Measurements from ENCODE around the gene HCRT.

The HCRT gene

DNA sequence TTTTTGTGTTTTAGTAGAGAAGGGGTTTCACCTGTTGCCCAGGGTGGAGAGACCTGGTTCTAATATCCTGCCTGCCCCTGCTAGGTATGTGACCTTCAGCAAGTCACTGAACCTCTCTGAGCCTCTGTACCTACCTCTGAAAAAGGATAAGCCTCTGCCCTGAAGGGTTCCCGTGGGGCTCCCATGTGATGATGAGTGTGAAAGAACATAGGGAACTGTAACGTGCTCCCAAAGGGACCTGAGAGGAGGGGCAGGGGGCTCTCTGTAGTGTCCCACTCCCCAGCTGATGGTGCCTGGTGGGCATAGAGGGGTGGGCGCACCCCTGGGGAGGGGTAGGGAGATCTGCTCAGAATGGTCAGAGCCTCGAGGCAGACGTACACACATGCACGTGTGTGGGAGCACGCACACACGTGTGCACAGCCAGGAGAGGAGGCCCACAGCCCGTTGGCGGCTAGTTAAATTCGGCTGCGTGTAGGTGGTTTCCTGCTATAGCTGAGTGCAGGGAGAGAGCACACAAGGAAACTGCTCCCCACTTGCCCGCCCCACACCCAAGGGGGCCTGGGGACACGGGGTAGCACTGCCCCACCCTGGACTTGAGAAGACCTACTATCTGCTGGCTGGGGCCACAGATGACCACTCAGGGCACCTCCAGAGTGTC, 11.0 kb downstream of the HCRT start:
- no peaks in the 10 kb centered on the region for H3K36me3 ChIP-seq (ENCODE audit: control insufficient read depth in 2 of 2, insufficient read depth in 1 of 2, low read length in 2 of 2)
- no peak overlapping the region for H3K27ac ChIP-seq (ENCODE audit: extremely low read depth, low read depth, low read length)
- ChIA-PET CTCF (interaction anchor here (0.7 to 1.8 kb wide), 3 partner anchors 11 to 100 kb away, joined by 3 to 6 read pairs (median 4); partner anchors contain the start of gene GHDC), POLR2A (interaction anchor here (1.0 kb wide), 1 partner anchor 20 kb away, joined by 3 read pairs; the partner anchor contains the start of gene GHDC)
- no peaks in the 10 kb centered on the region for H3K9me3 ChIP-seq (ENCODE audit: control insufficient read depth, insufficient read depth, low read depth, low read length)
- H3K4me3 ChIP-seq (ENCODE audit: low read depth, low read length): no peak overlapping the region
- TF ChIP-seq ZFHX2 (tag by site-specific recombination; conservative IDR thresholded peaks at IDR 0.05) (peak; percentile 89), ZNF175 (tag by site-specific recombination; IDR thresholded peaks at IDR 0.05) (no peak), TCF7L2 (IDR thresholded peaks at IDR 0.05; ENCODE audit: borderline replicate concordance, low read depth, low read length) (no peak), ZNF837 (tag by site-specific recombination; IDR thresholded peaks at IDR 0.05) (no peak), ZBTB20 (tag by site-specific recombination; IDR thresholded peaks at IDR 0.05) (no peak), ZNF366 (tag by site-specific recombination; conservative IDR thresholded peaks at IDR 0.05) (no peak), ZBTB17 (tag by site-specific recombination; IDR thresholded peaks at IDR 0.05) (no peak), ZNF707 (tag by site-specific recombination; IDR thresholded peaks at IDR 0.05) (no peak), ZNF174 (tag by site-specific recombination; IDR thresholded peaks at IDR 0.05) (no peak), ZNF777 (tag by site-specific recombination; IDR thresholded peaks at IDR 0.05; ENCODE audit: borderline replicate concordance) (no peak), KLF10 (tag by site-specific recombination; IDR thresholded peaks at IDR 0.05) (no peak), EGR2 (tag by site-specific recombination; IDR thresholded peaks at IDR 0.05; ENCODE audit: low read depth) (peak; percentile 81), GFI1B (tag by site-specific recombination; IDR thresholded peaks at IDR 0.05) (no peak), SCRT2 (tag by site-specific recombination; IDR thresholded peaks at IDR 0.05) (peak; percentile 50)
- TF ChIP-seq, protein P1, sequence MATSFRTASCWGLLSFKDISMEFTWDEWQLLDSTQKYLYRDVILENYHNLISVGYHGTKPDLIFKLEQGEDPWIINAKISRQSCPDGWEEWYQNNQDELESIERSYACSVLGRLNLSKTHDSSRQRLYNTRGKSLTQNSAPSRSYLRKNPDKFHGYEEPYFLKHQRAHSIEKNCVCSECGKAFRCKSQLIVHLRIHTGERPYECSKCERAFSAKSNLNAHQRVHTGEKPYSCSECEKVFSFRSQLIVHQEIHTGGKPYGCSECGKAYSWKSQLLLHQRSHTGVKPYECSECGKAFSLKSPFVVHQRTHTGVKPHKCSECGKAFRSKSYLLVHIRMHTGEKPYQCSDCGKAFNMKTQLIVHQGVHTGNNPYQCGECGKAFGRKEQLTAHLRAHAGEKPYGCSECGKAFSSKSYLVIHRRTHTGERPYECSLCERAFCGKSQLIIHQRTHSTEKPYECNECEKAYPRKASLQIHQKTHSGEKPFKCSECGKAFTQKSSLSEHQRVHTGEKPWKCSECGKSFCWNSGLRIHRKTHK (tag by site-specific recombination; IDR thresholded peaks at IDR 0.05): no peak
- TF ChIP-seq, protein P2, sequence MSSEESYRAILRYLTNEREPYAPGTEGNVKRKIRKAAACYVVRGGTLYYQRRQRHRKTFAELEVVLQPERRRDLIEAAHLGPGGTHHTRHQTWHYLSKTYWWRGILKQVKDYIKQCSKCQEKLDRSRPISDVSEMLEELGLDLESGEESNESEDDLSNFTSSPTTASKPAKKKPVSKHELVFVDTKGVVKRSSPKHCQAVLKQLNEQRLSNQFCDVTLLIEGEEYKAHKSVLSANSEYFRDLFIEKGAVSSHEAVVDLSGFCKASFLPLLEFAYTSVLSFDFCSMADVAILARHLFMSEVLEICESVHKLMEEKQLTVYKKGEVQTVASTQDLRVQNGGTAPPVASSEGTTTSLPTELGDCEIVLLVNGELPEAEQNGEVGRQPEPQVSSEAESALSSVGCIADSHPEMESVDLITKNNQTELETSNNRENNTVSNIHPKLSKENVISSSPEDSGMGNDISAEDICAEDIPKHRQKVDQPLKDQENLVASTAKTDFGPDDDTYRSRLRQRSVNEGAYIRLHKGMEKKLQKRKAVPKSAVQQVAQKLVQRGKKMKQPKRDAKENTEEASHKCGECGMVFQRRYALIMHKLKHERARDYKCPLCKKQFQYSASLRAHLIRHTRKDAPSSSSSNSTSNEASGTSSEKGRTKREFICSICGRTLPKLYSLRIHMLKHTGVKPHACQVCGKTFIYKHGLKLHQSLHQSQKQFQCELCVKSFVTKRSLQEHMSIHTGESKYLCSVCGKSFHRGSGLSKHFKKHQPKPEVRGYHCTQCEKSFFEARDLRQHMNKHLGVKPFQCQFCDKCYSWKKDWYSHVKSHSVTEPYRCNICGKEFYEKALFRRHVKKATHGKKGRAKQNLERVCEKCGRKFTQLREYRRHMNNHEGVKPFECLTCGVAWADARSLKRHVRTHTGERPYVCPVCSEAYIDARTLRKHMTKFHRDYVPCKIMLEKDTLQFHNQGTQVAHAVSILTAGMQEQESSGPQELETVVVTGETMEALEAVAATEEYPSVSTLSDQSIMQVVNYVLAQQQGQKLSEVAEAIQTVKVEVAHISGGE (tag by site-specific recombination; conservative IDR thresholded peaks at IDR 0.05; ENCODE audit: low read depth): no peak
- TF ChIP-seq, protein P3, sequence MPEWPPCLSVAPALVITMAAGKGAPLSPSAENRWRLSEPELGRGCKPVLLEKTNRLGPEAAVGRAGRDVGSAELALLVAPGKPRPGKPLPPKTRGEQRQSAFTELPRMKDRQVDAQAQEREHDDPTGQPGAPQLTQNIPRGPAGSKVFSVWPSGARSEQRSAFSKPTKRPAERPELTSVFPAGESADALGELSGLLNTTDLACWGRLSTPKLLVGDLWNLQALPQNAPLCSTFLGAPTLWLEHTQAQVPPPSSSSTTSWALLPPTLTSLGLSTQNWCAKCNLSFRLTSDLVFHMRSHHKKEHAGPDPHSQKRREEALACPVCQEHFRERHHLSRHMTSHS (tag by site-specific recombination; IDR thresholded peaks at IDR 0.05): no peak
- TF ChIP-seq, protein P4, sequence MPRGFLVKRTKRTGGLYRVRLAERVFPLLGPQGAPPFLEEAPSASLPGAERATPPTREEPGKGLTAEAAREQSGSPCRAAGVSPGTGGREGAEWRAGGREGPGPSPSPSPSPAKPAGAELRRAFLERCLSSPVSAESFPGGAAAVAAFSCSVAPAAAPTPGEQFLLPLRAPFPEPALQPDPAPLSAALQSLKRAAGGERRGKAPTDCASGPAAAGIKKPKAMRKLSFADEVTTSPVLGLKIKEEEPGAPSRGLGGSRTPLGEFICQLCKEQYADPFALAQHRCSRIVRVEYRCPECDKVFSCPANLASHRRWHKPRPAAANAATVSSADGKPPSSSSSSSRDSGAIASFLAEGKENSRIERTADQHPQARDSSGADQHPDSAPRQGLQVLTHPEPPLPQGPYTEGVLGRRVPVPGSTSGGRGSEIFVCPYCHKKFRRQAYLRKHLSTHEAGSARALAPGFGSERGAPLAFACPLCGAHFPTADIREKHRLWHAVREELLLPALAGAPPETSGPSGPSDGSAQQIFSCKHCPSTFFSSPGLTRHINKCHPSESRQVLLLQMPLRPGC (tag by site-specific recombination; IDR thresholded peaks at IDR 0.05): no peak
- no peaks in the 10 kb centered on the region for H3K4me1 ChIP-seq (ENCODE audit: control insufficient read depth, insufficient read depth, low read length)

All from HEK293 (cell line).